Parathyroid adenoma (tissue), 2 donors: ENCODE data around the gene AP2A1.

ENCODE experiments used
- H2AFZ ChIP-seq: fragments of 300-600 bp; sonication (generic); one replicate; pipeline ENCODE4 v1.7.0; 2017; ENCODE audit warnings: antibody characterized with exemption, mild to moderate bottlenecking
- H3K27ac ChIP-seq: fragments of 300-600 bp; sonication (generic); one replicate; pipeline ENCODE4 v1.7.0; 2017
- H3K27me3 ChIP-seq: fragments of 300-600 bp; sonication (generic); one replicate; pipeline ENCODE4 v1.7.0; 2017; ENCODE audit warnings: low read length; ENCODE audit not compliant: control insufficient read depth, insufficient read depth
- H3K36me3 ChIP-seq: fragments of 300-600 bp; sonication (generic); one replicate; pipeline ENCODE4 v1.7.0; 2017; ENCODE audit warnings: low read length; ENCODE audit not compliant: control insufficient read depth, insufficient read depth
- H3K4me1 ChIP-seq: fragments of 300-600 bp; sonication (generic); one replicate; pipeline ENCODE4 v1.7.0; 2017; ENCODE audit warnings: control low read depth
- H3K4me2 ChIP-seq: fragments of 300-600 bp; sonication (generic); one replicate; pipeline ENCODE4 v1.7.0; 2017; ENCODE audit warnings: low read length
- H3K4me3 ChIP-seq: fragments of 300-600 bp; sonication (generic); one replicate; pipeline ENCODE4 v1.7.0; 2017; ENCODE audit warnings: low read depth, low read length
- H3K79me2 ChIP-seq: fragments of 300-600 bp; sonication (generic); one replicate; pipeline ENCODE4 v1.7.0; 2017; ENCODE audit warnings: control low read depth
- H3K9ac ChIP-seq: fragments of 300-600 bp; sonication (generic); one replicate; pipeline ENCODE4 v1.7.0; 2017; ENCODE audit warnings: mild to moderate bottlenecking
- H3K9me3 ChIP-seq: fragments of 300-600 bp; sonication (generic); one replicate; pipeline ENCODE4 v1.7.0; 2017; ENCODE audit warnings: low read length; ENCODE audit not compliant: control insufficient read depth
- TF ChIP-seq, protein P1 (sequence below): fragments of 300-600 bp; sonication (generic); IDR thresholded peaks from one replicate; pipeline ENCODE4 v1.7.0; 2017; ENCODE audit warnings: antibody characterized with exemption, mild to moderate bottlenecking
- donor health status: primary hyperparathyroidism.

AP2A1 gene

GRCh38 chr19:49851456-49852259 lies 84.9 kb downstream of the AP2A1 start:
- Histone ChIP-seq H3K36me3 (no peaks in the 10 kb centered on the region), H3K4me2 (peak overlapping the region; percentile 80), H3K9me3 (no peaks in the 10 kb centered on the region), H3K27me3 (no peaks in the 10 kb centered on the region), H3K9ac (no peak overlapping the region), H3K4me1 (peaks cover 4% of the 10 kb centered on the region), H2AFZ (no peak overlapping the region), H3K27ac (peak overlapping the region; percentile 25), H3K79me2 (peaks cover 10% of the 10 kb centered on the region), H3K4me3 (peak overlapping the region; percentile 61)
- TF ChIP-seq, protein P1, sequence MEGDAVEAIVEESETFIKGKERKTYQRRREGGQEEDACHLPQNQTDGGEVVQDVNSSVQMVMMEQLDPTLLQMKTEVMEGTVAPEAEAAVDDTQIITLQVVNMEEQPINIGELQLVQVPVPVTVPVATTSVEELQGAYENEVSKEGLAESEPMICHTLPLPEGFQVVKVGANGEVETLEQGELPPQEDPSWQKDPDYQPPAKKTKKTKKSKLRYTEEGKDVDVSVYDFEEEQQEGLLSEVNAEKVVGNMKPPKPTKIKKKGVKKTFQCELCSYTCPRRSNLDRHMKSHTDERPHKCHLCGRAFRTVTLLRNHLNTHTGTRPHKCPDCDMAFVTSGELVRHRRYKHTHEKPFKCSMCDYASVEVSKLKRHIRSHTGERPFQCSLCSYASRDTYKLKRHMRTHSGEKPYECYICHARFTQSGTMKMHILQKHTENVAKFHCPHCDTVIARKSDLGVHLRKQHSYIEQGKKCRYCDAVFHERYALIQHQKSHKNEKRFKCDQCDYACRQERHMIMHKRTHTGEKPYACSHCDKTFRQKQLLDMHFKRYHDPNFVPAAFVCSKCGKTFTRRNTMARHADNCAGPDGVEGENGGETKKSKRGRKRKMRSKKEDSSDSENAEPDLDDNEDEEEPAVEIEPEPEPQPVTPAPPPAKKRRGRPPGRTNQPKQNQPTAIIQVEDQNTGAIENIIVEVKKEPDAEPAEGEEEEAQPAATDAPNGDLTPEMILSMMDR = no peak

DNA sequence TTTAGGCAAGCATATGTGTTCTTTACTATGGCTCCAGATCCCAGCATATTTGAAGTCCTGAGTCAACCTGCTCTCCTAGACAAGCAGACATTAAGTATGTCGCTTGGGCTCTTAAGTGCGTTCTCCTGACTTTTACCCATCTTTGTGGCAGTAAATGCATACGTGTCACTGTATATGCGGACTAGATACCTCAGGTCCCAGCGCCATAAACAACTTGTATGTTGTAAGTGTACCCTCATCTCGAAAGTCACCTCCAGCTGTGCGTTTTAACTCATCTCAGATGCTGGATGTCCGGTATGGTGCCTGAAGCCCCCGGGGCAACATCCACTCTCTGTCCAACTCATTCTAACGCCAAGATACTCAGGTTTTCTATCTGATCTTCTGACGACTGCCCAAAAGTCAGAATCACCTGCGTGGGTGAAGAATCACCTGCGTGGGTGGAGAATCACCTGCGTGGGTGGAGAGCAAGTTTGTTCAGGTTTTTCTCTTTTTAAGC lies 85.9 kb downstream of the AP2A1 start:
- no peak overlapping the region for H3K9ac ChIP-seq
- H2AFZ ChIP-seq = no peak overlapping the region
- H3K27me3 ChIP-seq = no peaks in the 10 kb centered on the region
- H3K4me3 ChIP-seq = peak overlapping the region; percentile 61
- TF ChIP-seq, protein P1 = no peak
- H3K9me3 ChIP-seq = no peaks in the 10 kb centered on the region
- H3K79me2 ChIP-seq = peaks cover 10% of the 10 kb centered on the region
- H3K4me1 ChIP-seq = peaks cover 4% of the 10 kb centered on the region
- peak overlapping the region; percentile 80 for H3K4me2 ChIP-seq
- H3K36me3 ChIP-seq = no peaks in the 10 kb centered on the region
- no peak overlapping the region for H3K27ac ChIP-seq

DNA sequence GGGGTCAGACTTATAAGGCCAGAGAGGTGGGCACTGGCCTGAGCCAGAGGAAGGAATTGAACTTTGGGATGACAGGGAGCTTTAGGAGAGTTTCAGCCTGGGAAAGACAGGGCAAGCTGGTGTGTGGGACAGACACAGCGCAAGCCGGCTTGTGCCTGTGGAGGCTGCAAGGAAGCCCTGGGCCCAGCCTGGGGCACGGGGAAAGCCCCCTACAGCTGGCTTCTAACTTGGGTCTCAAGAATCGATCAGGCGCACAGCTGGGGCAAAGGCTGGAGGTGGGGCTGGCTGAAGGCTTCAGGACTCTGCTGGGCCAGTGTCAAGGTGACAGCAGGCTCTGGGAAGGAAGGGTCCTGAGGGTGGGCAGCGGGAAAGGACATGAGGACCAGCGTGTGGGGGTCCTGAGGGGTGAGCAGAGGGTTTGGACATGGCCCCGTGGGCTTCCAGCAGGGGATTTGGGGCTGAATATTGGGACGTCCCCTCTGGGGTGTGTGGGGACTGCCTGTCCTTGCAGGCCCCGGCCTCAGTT lies 87.1 kb downstream of the AP2A1 start:
- no peak overlapping the region for H3K27ac ChIP-seq
- TF ChIP-seq, protein P1 = no peak
- no peak overlapping the region for H3K4me2 ChIP-seq
- peaks cover 10% of the 10 kb centered on the region for H3K79me2 ChIP-seq
- no peak overlapping the region for H3K9ac ChIP-seq
- no peak overlapping the region for H3K4me3 ChIP-seq
- peaks cover 4% of the 10 kb centered on the region for H3K4me1 ChIP-seq
- H3K9me3 ChIP-seq = no peaks in the 10 kb centered on the region
- no peak overlapping the region for H2AFZ ChIP-seq
- H3K36me3 ChIP-seq = no peaks in the 10 kb centered on the region
- H3K27me3 ChIP-seq = no peaks in the 10 kb centered on the region

- Histone ChIP-seq H3K79me2 (peaks cover 10% of the 10 kb centered on the region), H3K27me3 (no peaks in the 10 kb centered on the region), H3K4me2 (no peak overlapping the region), H3K9me3 (no peaks in the 10 kb centered on the region), H3K9ac (no peak overlapping the region), H3K36me3 (no peaks in the 10 kb centered on the region), H2AFZ (no peak overlapping the region), H3K4me3 (no peak overlapping the region), H3K4me1 (peaks cover 4% of the 10 kb centered on the region), H3K27ac (no peak overlapping the region)
- TF ChIP-seq, protein P1 = no peak
Measured at GRCh38 chr19:49854378-49855263, 87.8 kb downstream of the AP2A1 start.
